WTC11 (cell line): ENCODE data around the gene LRRC38. TPM values are rescaled to one million over a fixed set of nuclear protein-coding genes. Genes with fewer than 3 reads are reported as not detected.
"Not testable (repeated sequence)": the region's sequence is repeated elsewhere in the genome, so short reads cannot be mapped to it uniquely, and the experiment has no call there.

Source experiments
- ATAC-seq: fragments of 200-7000 bp; cut with Tn5 transposase; 2 replicates; pipeline ENCODE4 v1.10.0; 2021; ENCODE audit warnings: mild to moderate bottlenecking, moderate library complexity
- CTCF ChIA-PET: fragments of 300-600 bp; sonication (Branson Sonifier 250); formaldehyde crosslinking; loops from one replicate; lab custom pipeline; 2021; ENCODE audit warnings: antibody characterized with exemption; lab: Charles Lee
- POLR2A ChIA-PET: fragments of 350-600 bp; sonication (Branson Sonifier 250); formaldehyde crosslinking; loops from one replicate; lab custom pipeline; 2021; ENCODE audit warnings: antibody characterized with exemption; lab: Charles Lee
- DNase-seq: peaks from one replicate; pipeline ENCODE4 v3.0.0; 2021; ENCODE audit warnings: low spot score
- H3K27ac Mint-ChIP-seq: 2 replicates; pipeline ENCODE4 v1.8.0; 2021; ENCODE audit warnings: mixed read lengths
- H3K27me3 Mint-ChIP-seq: 2 replicates; pipeline ENCODE4 v1.8.0; 2021; ENCODE audit warnings: low read depth, mild to moderate bottlenecking, moderate library complexity, mixed read lengths
- H3K36me3 Mint-ChIP-seq: 2 replicates; pipeline ENCODE4 v1.8.0; 2021; ENCODE audit warnings: mixed read lengths
- H3K4me1 Mint-ChIP-seq: 2 replicates; pipeline ENCODE4 v1.8.0; 2022; ENCODE audit warnings: mixed read lengths
- H3K4me3 Mint-ChIP-seq: 2 replicates; pipeline ENCODE4 v1.8.0; 2021; ENCODE audit warnings: mild to moderate bottlenecking, moderate library complexity, mixed read lengths
- H3K9me3 Mint-ChIP-seq: 2 replicates; pipeline ENCODE4 v1.8.0; 2021; ENCODE audit warnings: mixed read lengths
- ARID4B ChIP-seq: sonication (generic); formaldehyde crosslinking; IDR thresholded peaks from 2 replicates; pipeline ENCODE4 v1.8.0; 2023; ENCODE audit warnings: missing genetic modification reagents, mild to moderate bottlenecking, borderline replicate concordance
- CREM ChIP-seq: sonication (generic); formaldehyde crosslinking; IDR thresholded peaks from 2 replicates; pipeline ENCODE4 v1.8.1; 2022; ENCODE audit warnings: mild to moderate bottlenecking, missing genetic modification reagents, moderate library complexity
- ELF4 ChIP-seq: sonication (generic); formaldehyde crosslinking; IDR thresholded peaks from 2 replicates; pipeline ENCODE4 v1.8.1; 2022; ENCODE audit warnings: low read depth, mild to moderate bottlenecking, moderate library complexity, missing genetic modification reagents
- FOXJ3 ChIP-seq: sonication (generic); formaldehyde crosslinking; IDR thresholded peaks from 2 replicates; pipeline ENCODE4 v1.9.0; 2021; ENCODE audit warnings: missing genetic modification reagents, mild to moderate bottlenecking, borderline replicate concordance
- MAX ChIP-seq: sonication (generic); formaldehyde crosslinking; IDR thresholded peaks from 2 replicates; pipeline ENCODE4 v1.8.0; 2022; ENCODE audit warnings: mild to moderate bottlenecking, missing genetic modification reagents
- MLX ChIP-seq: sonication (generic); formaldehyde crosslinking; IDR thresholded peaks from 2 replicates; pipeline ENCODE4 v1.8.1; 2023; ENCODE audit warnings: mild to moderate bottlenecking, missing genetic modification reagents, moderate library complexity
- NFATC4 ChIP-seq: fragments of 250-450 bp; sonication (Bioruptor Pico); IDR thresholded peaks from 2 replicates; pipeline ENCODE4 v1.9.0; 2021; ENCODE audit warnings: mild to moderate bottlenecking
- NFE2L1 ChIP-seq: sonication (generic); formaldehyde crosslinking; IDR thresholded peaks from 2 replicates; pipeline ENCODE4 v1.8.1; 2023; ENCODE audit warnings: missing genetic modification reagents
- NR1H2 ChIP-seq: sonication (generic); formaldehyde crosslinking; IDR thresholded peaks from 2 replicates; pipeline ENCODE4 v1.9.0; 2021; ENCODE audit warnings: mild to moderate bottlenecking, moderate library complexity, missing genetic modification reagents
- NR3C1 ChIP-seq: sonication (generic); formaldehyde crosslinking; conservative IDR thresholded peaks from 2 replicates; pipeline ENCODE4 v1.8.1; 2023; ENCODE audit warnings: low read depth, mild to moderate bottlenecking, missing genetic modification reagents
- RORB ChIP-seq: fragments of 250-450 bp; sonication (Bioruptor Pico); IDR thresholded peaks from 2 replicates; pipeline ENCODE4 v1.9.0; 2021; ENCODE audit warnings: mild to moderate bottlenecking
- SOX15 ChIP-seq: fragments of 250-450 bp; sonication (Bioruptor Pico); IDR thresholded peaks from 2 replicates; pipeline ENCODE4 v1.9.0; 2021; ENCODE audit warnings: mild to moderate bottlenecking
- TEAD1 ChIP-seq: sonication (generic); formaldehyde crosslinking; IDR thresholded peaks from 2 replicates; pipeline ENCODE4 v1.8.0; 2022; ENCODE audit warnings: mild to moderate bottlenecking, missing genetic modification reagents
- TEAD4 ChIP-seq: sonication (generic); formaldehyde crosslinking; IDR thresholded peaks from 2 replicates; pipeline ENCODE4 v1.8.0; 2022; ENCODE audit warnings: mild to moderate bottlenecking, missing genetic modification reagents
- TP53 ChIP-seq: sonication (generic); formaldehyde crosslinking; IDR thresholded peaks from 2 replicates; pipeline ENCODE4 v1.8.1; 2023; ENCODE audit warnings: mild to moderate bottlenecking, missing genetic modification reagents
- ZNF138 ChIP-seq: sonication (generic); formaldehyde crosslinking; conservative IDR thresholded peaks from 2 replicates; pipeline ENCODE4 v1.8.1; 2022; ENCODE audit warnings: mild to moderate bottlenecking, moderate library complexity, missing genetic modification reagents
- total RNA-seq: library from RNA; stranded (reverse); gene quantifications from 3 replicates; pipeline ENCODE4 v1.2.3, GENCODE V29; 2021

LRRC38 gene
- total RNA-seq, 1 experiment from 2014 or later, result 0.15 TPM

GRCh38 chr1:13435458-13435857 lies 78.3 kb downstream of the LRRC38 start (continued):
- no peak for TF ChIP-seq MLX (CRISPR knock-in tag)
- no peak for TF ChIP-seq ELF4 (CRISPR knock-in tag)
- no peak for TF ChIP-seq TEAD4 (CRISPR knock-in tag)
- TF ChIP-seq TP53, result no peak

- ATAC-seq, H3K27ac Mint-ChIP-seq, CTCF ChIA-PET, H3K4me1 Mint-ChIP-seq, H3K4me3 Mint-ChIP-seq, DNase-seq: not testable (repeated sequence)
- H3K27me3 Mint-ChIP-seq, result peaks cover 22% of the 10 kb centered on the region
- POLR2A ChIA-PET, result interaction anchor here (0.6 kb wide), 2 partner anchors 364 to 1765 kb away, joined by 3 read pairs; no protein-coding TSS in a partner anchor
- peaks cover 65% of the 10 kb centered on the region for H3K9me3 Mint-ChIP-seq
- peaks cover 72% of the 10 kb centered on the region for H3K36me3 Mint-ChIP-seq
Measured at GRCh38 chr1:13433694-13434358, 80.0 kb downstream of the LRRC38 start.

- H3K4me3 Mint-ChIP-seq, result no peak overlapping the region
- H3K36me3 Mint-ChIP-seq, result peaks cover 61% of the 10 kb centered on the region
- no peak overlapping the region for H3K27ac Mint-ChIP-seq
- TF ChIP-seq ZNF138 (CRISPR knock-in tag) (no peak), CREM (no peak), RORB (CRISPR knock-in tag) (no peak), TP53 (no peak), NFATC4 (no peak), TEAD1 (CRISPR knock-in tag) (no peak), NFE2L1 (CRISPR knock-in tag) (no peak), NR3C1 (CRISPR knock-in tag) (no peak)
- H3K9me3 Mint-ChIP-seq, result peaks cover 55% of the 10 kb centered on the region
- ATAC-seq, result no peak
- DNase-seq, result no peak
- no peaks in the 10 kb centered on the region for H3K4me1 Mint-ChIP-seq
- CTCF ChIA-PET, result no interaction called here
- POLR2A ChIA-PET, result no interaction called here
- H3K27me3 Mint-ChIP-seq, result peaks cover 19% of the 10 kb centered on the region
Measured at GRCh38 chr1:13432251-13432650, 81.6 kb downstream of the LRRC38 start.

- Mint-ChIP-seq H3K27ac (no peak overlapping the region), H3K27me3 (peaks cover 14% of the 10 kb centered on the region), H3K4me1 (no peaks in the 10 kb centered on the region), H3K36me3 (peaks cover 61% of the 10 kb centered on the region), H3K4me3 (no peak overlapping the region)
- ATAC-seq (no peak), DNase-seq (no peak)
- CTCF ChIA-PET, result no interaction called here
- TF ChIP-seq SOX15 (CRISPR knock-in tag) (no peak), NR1H2 (CRISPR knock-in tag) (no peak), ARID4B (CRISPR knock-in tag) (no peak), TEAD4 (CRISPR knock-in tag) (no peak), ELF4 (CRISPR knock-in tag) (no peak), MAX (CRISPR knock-in tag) (no peak), FOXJ3 (CRISPR knock-in tag) (no peak), TEAD1 (CRISPR knock-in tag) (no peak), RORB (CRISPR knock-in tag) (no peak), MLX (CRISPR knock-in tag) (no peak)
- TF ChIP-seq, all 79 proteins: peak for 0
- H3K9me3 Mint-ChIP-seq, result peaks cover 54% of the 10 kb centered on the region
- POLR2A ChIA-PET, result no interaction called here
Measured at GRCh38 chr1:13430495-13430894, 83.3 kb downstream of the LRRC38 start.
